ENCODE data around the gene CAMSAP2. TPM values are rescaled to one million over a fixed set of nuclear protein-coding genes. Genes with fewer than 3 reads are reported as not detected.

The CAMSAP2 gene, protein sequence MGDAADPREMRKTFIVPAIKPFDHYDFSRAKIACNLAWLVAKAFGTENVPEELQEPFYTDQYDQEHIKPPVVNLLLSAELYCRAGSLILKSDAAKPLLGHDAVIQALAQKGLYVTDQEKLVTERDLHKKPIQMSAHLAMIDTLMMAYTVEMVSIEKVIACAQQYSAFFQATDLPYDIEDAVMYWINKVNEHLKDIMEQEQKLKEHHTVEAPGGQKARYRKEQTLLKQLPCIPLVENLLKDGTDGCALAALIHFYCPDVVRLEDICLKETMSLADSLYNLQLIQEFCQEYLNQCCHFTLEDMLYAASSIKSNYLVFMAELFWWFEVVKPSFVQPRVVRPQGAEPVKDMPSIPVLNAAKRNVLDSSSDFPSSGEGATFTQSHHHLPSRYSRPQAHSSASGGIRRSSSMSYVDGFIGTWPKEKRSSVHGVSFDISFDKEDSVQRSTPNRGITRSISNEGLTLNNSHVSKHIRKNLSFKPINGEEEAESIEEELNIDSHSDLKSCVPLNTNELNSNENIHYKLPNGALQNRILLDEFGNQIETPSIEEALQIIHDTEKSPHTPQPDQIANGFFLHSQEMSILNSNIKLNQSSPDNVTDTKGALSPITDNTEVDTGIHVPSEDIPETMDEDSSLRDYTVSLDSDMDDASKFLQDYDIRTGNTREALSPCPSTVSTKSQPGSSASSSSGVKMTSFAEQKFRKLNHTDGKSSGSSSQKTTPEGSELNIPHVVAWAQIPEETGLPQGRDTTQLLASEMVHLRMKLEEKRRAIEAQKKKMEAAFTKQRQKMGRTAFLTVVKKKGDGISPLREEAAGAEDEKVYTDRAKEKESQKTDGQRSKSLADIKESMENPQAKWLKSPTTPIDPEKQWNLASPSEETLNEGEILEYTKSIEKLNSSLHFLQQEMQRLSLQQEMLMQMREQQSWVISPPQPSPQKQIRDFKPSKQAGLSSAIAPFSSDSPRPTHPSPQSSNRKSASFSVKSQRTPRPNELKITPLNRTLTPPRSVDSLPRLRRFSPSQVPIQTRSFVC (N-terminal part only)
- total RNA-seq = 8.4 TPM
- 1 to 10 TPM in 1 of 4 donors, under 1 TPM in 3; 0.13 to 1.3 (median 0.46) TPM for polyA plus RNA-seq

- ATAC-seq (ENCODE audit: low read depth in 2 of 2) = peak; percentile 43 to 44
- Mint-ChIP-seq H3K4me1 (peaks cover 13 to 33% (median 27%) of the 10 kb centered on the region in 4 donors), H3K4me3 (peak within 1 kb of the TSS; percentile 94 to 98 (median 95)), H3K27me3 (peaks cover 24% of the 10 kb centered on the region), H3K36me3 (no peaks in the 10 kb centered on the region), H3K27ac (peak within 1 kb of the TSS; percentile 74 to 94 (median 90)), H3K9me3 (peaks cover 0 to 2% (median 0%) of the 10 kb centered on the region in 7 donors)
- Histone ChIP-seq H3K27ac (ENCODE audit: insufficient read depth, low read length, poor library complexity, severe bottlenecking) (peak within 1 kb of the TSS; percentile 33), H3K4me3 (ENCODE audit: low read depth, low read length) (peak within 1 kb of the TSS; percentile 86), H3K9me3 (ENCODE audit: control insufficient read depth in 2 of 2, low read length in 2 of 2) (no peaks in the 10 kb centered on the region), H3K4me1 (ENCODE audit: control insufficient read depth, insufficient read depth, low read length, poor library complexity, severe bottlenecking) (peaks cover 23% of the 10 kb centered on the region), H3K36me3 (ENCODE audit: control insufficient read depth, insufficient read depth, low read length) (no peaks in the 10 kb centered on the region), H3K27me3 (ENCODE audit: control insufficient read depth, insufficient read depth, low read length) (no peaks in the 10 kb centered on the region)
- peak in 2 of 3 donors; percentile 59 to 65 for DNase-seq
Measured at GRCh38 chr1:200738327-200738948, at the start of gene CAMSAP2. Gene CAMSAP2, plus strand, starts transcription at chr1:200738893. Its CDS starts 935 bp downstream, at chr1:200739828.

DNA sequence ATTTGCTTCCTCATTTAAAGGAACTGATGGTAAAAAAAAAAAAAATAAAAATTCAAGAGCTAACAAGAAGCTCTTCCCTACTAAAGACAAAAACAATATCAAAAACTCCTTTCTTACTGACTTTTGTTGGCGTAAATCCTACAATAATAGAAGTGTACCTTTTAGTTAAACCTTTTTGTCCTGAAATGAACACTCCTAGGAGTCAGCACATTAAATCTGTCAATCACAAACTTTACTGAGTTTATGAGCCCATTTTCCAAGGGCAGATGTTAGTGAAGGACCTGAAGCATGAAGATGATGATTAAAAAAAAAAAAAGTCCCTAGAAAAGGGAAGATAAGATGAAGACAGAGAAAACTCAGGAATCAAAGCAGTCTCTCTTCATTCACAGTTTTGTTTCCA lies 46.4 kb upstream of the CAMSAP2 start:
- H3K27ac ChIP-seq (ENCODE audit: insufficient read depth, low read length, poor library complexity, severe bottlenecking) = no peak overlapping the region
- peaks cover 4% of the 10 kb centered on the region for H3K27me3 ChIP-seq (ENCODE audit: control insufficient read depth, insufficient read depth, low read length)
- no peak overlapping the region for H3K4me3 ChIP-seq (ENCODE audit: low read depth, low read length)
- no peaks in the 10 kb centered on the region for H3K4me1 Mint-ChIP-seq
- no peak overlapping the region for H3K4me3 Mint-ChIP-seq
- ATAC-seq (ENCODE audit: low read depth in 2 of 2) (no peak), DNase-seq (no peak)
- H3K27me3 Mint-ChIP-seq = peaks cover 40% of the 10 kb centered on the region
- no peak overlapping the region for H3K27ac Mint-ChIP-seq
- H3K36me3 ChIP-seq (ENCODE audit: control insufficient read depth, insufficient read depth, low read length) = no peaks in the 10 kb centered on the region
- no peaks in the 10 kb centered on the region for H3K9me3 ChIP-seq (ENCODE audit: control insufficient read depth in 2 of 2, low read length in 2 of 2)
- H3K4me1 ChIP-seq (ENCODE audit: control insufficient read depth, insufficient read depth, low read length, poor library complexity, severe bottlenecking) = no peaks in the 10 kb centered on the region
- H3K9me3 Mint-ChIP-seq = peaks cover 0 to 2% (median 0%) of the 10 kb centered on the region in 7 donors
- no peaks in the 10 kb centered on the region for H3K36me3 Mint-ChIP-seq

DNA sequence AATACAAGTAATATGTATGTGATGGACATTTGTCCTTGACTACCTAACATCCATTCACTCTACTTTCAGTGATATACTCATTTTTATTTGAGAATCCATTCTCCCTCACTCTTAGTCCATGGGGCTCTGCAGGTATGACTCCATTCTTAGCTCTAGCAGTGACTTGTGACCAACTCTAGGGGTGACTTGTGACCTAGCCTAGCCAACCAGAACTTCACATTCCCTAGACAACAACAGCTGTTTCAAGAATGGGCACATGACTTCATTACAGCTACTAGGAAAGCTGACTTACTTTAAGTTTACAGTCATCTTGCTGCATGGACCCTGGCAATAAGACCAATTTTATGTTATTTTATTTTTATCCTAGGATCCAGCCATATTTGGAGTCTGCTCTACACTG lies 45.4 kb upstream of the CAMSAP2 start:
- Mint-ChIP-seq H3K36me3 (no peaks in the 10 kb centered on the region), H3K27ac (no peak overlapping the region), H3K4me1 (no peaks in the 10 kb centered on the region), H3K9me3 (peaks cover 0 to 2% (median 0%) of the 10 kb centered on the region in 7 donors), H3K4me3 (no peak overlapping the region), H3K27me3 (peaks cover 39% of the 10 kb centered on the region)
- peaks cover 4% of the 10 kb centered on the region for H3K27me3 ChIP-seq (ENCODE audit: control insufficient read depth, insufficient read depth, low read length)
- no peaks in the 10 kb centered on the region for H3K9me3 ChIP-seq (ENCODE audit: control insufficient read depth in 2 of 2, low read length in 2 of 2)
- DNase-seq (peak in 1 of 3 donors; percentile 6), ATAC-seq (ENCODE audit: low read depth in 2 of 2) (no peak)
- H3K4me3 ChIP-seq (ENCODE audit: low read depth, low read length) = no peak overlapping the region
- no peaks in the 10 kb centered on the region for H3K36me3 ChIP-seq (ENCODE audit: control insufficient read depth, insufficient read depth, low read length)
- H3K27ac ChIP-seq (ENCODE audit: insufficient read depth, low read length, poor library complexity, severe bottlenecking) = no peak overlapping the region
- no peaks in the 10 kb centered on the region for H3K4me1 ChIP-seq (ENCODE audit: control insufficient read depth, insufficient read depth, low read length, poor library complexity, severe bottlenecking)

DNA sequence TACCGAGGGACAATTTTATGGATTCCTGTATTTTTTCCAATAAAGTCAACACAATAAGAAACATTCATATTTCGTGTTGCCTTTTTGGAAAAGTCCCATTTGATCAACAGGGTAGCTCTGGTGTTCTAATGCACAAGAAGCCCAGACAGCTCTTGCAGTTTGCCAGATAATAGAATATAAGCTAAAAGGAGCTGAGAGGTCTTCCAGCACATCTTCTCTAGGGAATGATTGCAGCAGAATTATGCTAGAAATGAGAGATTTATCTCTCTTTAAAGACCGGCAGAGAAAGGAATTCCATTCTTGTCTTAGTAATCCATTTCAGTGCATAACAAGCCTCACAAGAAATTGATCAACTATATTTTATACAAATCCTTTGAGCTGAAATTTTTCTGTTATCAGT lies 44.0 kb upstream of the CAMSAP2 start:
- Mint-ChIP-seq H3K27me3 (peaks cover 36% of the 10 kb centered on the region), H3K4me3 (no peak overlapping the region), H3K36me3 (no peaks in the 10 kb centered on the region), H3K9me3 (peaks cover 0 to 2% (median 0%) of the 10 kb centered on the region in 7 donors), H3K4me1 (no peaks in the 10 kb centered on the region), H3K27ac (no peak overlapping the region)
- peaks cover 4% of the 10 kb centered on the region for H3K27me3 ChIP-seq (ENCODE audit: control insufficient read depth, insufficient read depth, low read length)
- H3K4me3 ChIP-seq (ENCODE audit: low read depth, low read length) = no peak overlapping the region
- H3K4me1 ChIP-seq (ENCODE audit: control insufficient read depth, insufficient read depth, low read length, poor library complexity, severe bottlenecking) = no peaks in the 10 kb centered on the region
- no peaks in the 10 kb centered on the region for H3K36me3 ChIP-seq (ENCODE audit: control insufficient read depth, insufficient read depth, low read length)
- no peak for DNase-seq
- no peak overlapping the region for H3K27ac ChIP-seq (ENCODE audit: insufficient read depth, low read length, poor library complexity, severe bottlenecking)
- no peaks in the 10 kb centered on the region for H3K9me3 ChIP-seq (ENCODE audit: control insufficient read depth in 2 of 2, low read length in 2 of 2)
- ATAC-seq (ENCODE audit: low read depth in 2 of 2) = no peak

DNA sequence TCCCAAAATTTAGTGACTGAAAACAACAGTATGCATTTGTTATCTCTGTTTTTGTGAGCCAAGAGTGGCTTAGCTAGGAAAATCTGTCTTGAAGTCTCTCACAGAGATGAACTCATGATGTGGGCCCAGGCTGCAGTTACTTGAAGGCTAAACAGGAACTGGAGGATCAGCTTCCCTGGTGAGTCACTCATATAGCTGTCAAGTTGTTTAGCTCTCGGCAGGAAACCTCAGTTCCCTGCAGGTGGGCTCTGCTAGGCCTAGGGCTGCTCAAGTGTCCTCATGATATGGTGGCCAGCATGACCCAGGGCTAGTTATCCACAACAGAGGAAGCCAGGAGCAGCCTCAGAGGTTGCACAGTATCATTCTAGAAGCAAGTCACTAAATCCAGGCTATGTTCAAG lies 38.8 kb upstream of the CAMSAP2 start:
- ATAC-seq (ENCODE audit: low read depth in 2 of 2) = no peak

GRCh38 chr1:200704986-200705500 lies 33.6 kb upstream of the CAMSAP2 start:
- peak overlapping the region in 1 of 3 donors; percentile 22 for H3K27ac Mint-ChIP-seq
- DNase-seq (no peak), ATAC-seq (ENCODE audit: low read depth in 2 of 2) (no peak)
- Histone ChIP-seq H3K9me3 (ENCODE audit: control insufficient read depth in 2 of 2, low read length in 2 of 2) (no peaks in the 10 kb centered on the region), H3K4me1 (ENCODE audit: control insufficient read depth, insufficient read depth, low read length, poor library complexity, severe bottlenecking) (no peaks in the 10 kb centered on the region), H3K36me3 (ENCODE audit: control insufficient read depth, insufficient read depth, low read length) (no peaks in the 10 kb centered on the region), H3K4me3 (ENCODE audit: low read depth, low read length) (no peak overlapping the region), H3K27ac (ENCODE audit: insufficient read depth, low read length, poor library complexity, severe bottlenecking) (no peak overlapping the region), H3K27me3 (ENCODE audit: control insufficient read depth, insufficient read depth, low read length) (no peaks in the 10 kb centered on the region)
- H3K27me3 Mint-ChIP-seq = peaks cover 6% of the 10 kb centered on the region
- H3K36me3 Mint-ChIP-seq = no peaks in the 10 kb centered on the region
- H3K9me3 Mint-ChIP-seq = peaks cover 0 to 3% (median 0%) of the 10 kb centered on the region in 7 donors
- no peak overlapping the region for H3K4me3 Mint-ChIP-seq
- no peaks in the 10 kb centered on the region for H3K4me1 Mint-ChIP-seq

More for the DNA sequence above, 38.8 kb upstream of the CAMSAP2 start:
- Histone ChIP-seq H3K4me1 (ENCODE audit: control insufficient read depth, insufficient read depth, low read length, poor library complexity, severe bottlenecking) (no peaks in the 10 kb centered on the region), H3K27ac (ENCODE audit: insufficient read depth, low read length, poor library complexity, severe bottlenecking) (no peak overlapping the region), H3K4me3 (ENCODE audit: low read depth, low read length) (no peak overlapping the region), H3K27me3 (ENCODE audit: control insufficient read depth, insufficient read depth, low read length) (no peaks in the 10 kb centered on the region), H3K36me3 (ENCODE audit: control insufficient read depth, insufficient read depth, low read length) (no peaks in the 10 kb centered on the region), H3K9me3 (ENCODE audit: control insufficient read depth in 2 of 2, low read length in 2 of 2) (no peaks in the 10 kb centered on the region)
- Mint-ChIP-seq H3K9me3 (peaks cover 0 to 2% (median 0%) of the 10 kb centered on the region in 7 donors), H3K4me3 (no peak overlapping the region), H3K4me1 (no peaks in the 10 kb centered on the region), H3K27ac (no peak overlapping the region), H3K27me3 (peaks cover 16% of the 10 kb centered on the region), H3K36me3 (no peaks in the 10 kb centered on the region)
- DNase-seq = no peak

Data from CD4-positive, CD25-positive, alpha-beta regulatory T cell (primary cell).